Endothelial cell of umbilical vein (primary cell): ENCODE measurements around the gene DAP. TPM values are rescaled to one million over a fixed set of nuclear protein-coding genes. Genes with fewer than 3 reads are reported as not detected.

ENCODE experiments used
- BruUV-seq: library from RNA; stranded (reverse); fragments of 400-500 nt; replicated peaks from 2 replicates; lab custom pipeline; 2021; lab: Mats Ljungman, UMichigan
- CTCF ChIA-PET: fragments of 300-600, 350-600 bp; sonication (Branson Sonifier 250); formaldehyde crosslinking; loops from one replicate; lab custom pipeline; 2021; ENCODE audit warnings: antibody characterized with exemption, inconsistent platforms; lab: Charles Lee
- POLR2A ChIA-PET: fragments of 300-600, 350-600 bp; sonication (Branson Sonifier 250); formaldehyde crosslinking; loops from one replicate; lab custom pipeline; 2021; ENCODE audit warnings: antibody characterized with exemption, inconsistent platforms; lab: Charles Lee
- DNase-seq: peaks from one replicate; pipeline ENCODE4 v3.0.0-alpha.2; 2011; ENCODE audit warnings: low read depth, low spot score
- FAIRE-seq: peaks from 2 replicates; lab custom pipeline; 2011; peaks lifted over from hg19 to GRCh38; lab: Jason Lieb, UNC
- H2AFZ ChIP-seq: 2 replicates; pipeline ENCODE4 v1.6.0; 2012; ENCODE audit warnings: low read depth, low read length, control low read depth, inconsistent platforms
- H3K27ac ChIP-seq: 2 replicates; pipeline ENCODE4 v1.5.1; 2011; ENCODE audit warnings: low read depth, mild to moderate bottlenecking, control low read depth, low read length, moderate library complexity; ENCODE audit not compliant: insufficient read depth
- H3K27me3 ChIP-seq, 2 experiments: 2 replicates each; pipeline versions ENCODE4 v1.6.0 to v1.6.1; 2011; ENCODE audit warnings: low read length in 2 of 2, mixed read lengths in 1 of 2; ENCODE audit not compliant: control insufficient read depth in 2 of 2, insufficient read depth in 2 of 2
- H3K36me3 ChIP-seq, 2 experiments: 2 replicates in 1 of 2; 3 replicates in 1 of 2; pipeline ENCODE4 v1.5.1; 2011; ENCODE audit warnings: low read length in 2 of 2, mild to moderate bottlenecking in 1 of 2, moderate library complexity in 1 of 2; ENCODE audit not compliant: control insufficient read depth in 2 of 2, insufficient read depth in 2 of 2; ENCODE audit errors: extremely low read depth in 1 of 2
- H3K4me1 ChIP-seq: 3 replicates; pipeline ENCODE4 v1.5.1; 2011; ENCODE audit warnings: mild to moderate bottlenecking, low read length; ENCODE audit not compliant: control insufficient read depth, insufficient read depth; ENCODE audit errors: extremely low read depth
- H3K4me2 ChIP-seq: 2 replicates; pipeline ENCODE4 v1.6.1; 2011; ENCODE audit warnings: low read length, control low read depth, mixed read lengths; ENCODE audit not compliant: insufficient read depth
- H3K4me3 ChIP-seq, 3 experiments: fragments of 200-600 bp in 1 of 3; sonication (generic), shearing (Covaris generic) in 1 of 3; replicated peaks in 1 of 3; 2 replicates each; pipeline ENCODE4 v1.5.1; 2011 to 2016; ENCODE audit warnings: control low read depth in 3 of 3, low read length in 3 of 3, mild to moderate bottlenecking in 2 of 3, inconsistent platforms in 1 of 3, low read depth in 1 of 3, moderate library complexity in 1 of 3; ENCODE audit not compliant: insufficient read depth in 1 of 3
- H3K79me2 ChIP-seq: 2 replicates; pipeline ENCODE4 v1.6.0; 2012; ENCODE audit warnings: low read length, inconsistent platforms; ENCODE audit not compliant: control insufficient read depth, insufficient read depth
- H3K9ac ChIP-seq: replicated peaks from 2 replicates; pipeline ENCODE3; 2011; ENCODE audit warnings: low read length, control low read depth; ENCODE audit not compliant: insufficient read depth; ENCODE audit errors: extremely low read depth
- H3K9me1 ChIP-seq: replicated peaks from 3 replicates; pipeline ENCODE4 v1.6.0; 2011; ENCODE audit warnings: mild to moderate bottlenecking, low read length; ENCODE audit not compliant: control insufficient read depth, insufficient read depth; ENCODE audit errors: extremely low read depth
- H3K9me3 ChIP-seq: replicated peaks from 2 replicates; pipeline ENCODE4 v1.5.1; 2012; ENCODE audit warnings: low read length, inconsistent platforms; ENCODE audit not compliant: control insufficient read depth, insufficient read depth
- H4K20me1 ChIP-seq: replicated peaks from 2 replicates; pipeline ENCODE3; 2011; ENCODE audit warnings: mild to moderate bottlenecking, low read length; ENCODE audit not compliant: control insufficient read depth, insufficient read depth; ENCODE audit errors: extremely low read depth
- CTCF ChIP-seq, 2 donors: IDR thresholded peaks; 1 replicate in 1 of 2; 2 replicates in 1 of 2; pipeline ENCODE4 v1.5.1; 2011; ENCODE audit warnings: low read length in 2 of 2, mild to moderate bottlenecking in 2 of 2, moderate library complexity in 2 of 2, control low read depth in 1 of 2, inconsistent platforms in 1 of 2, low read depth in 1 of 2; ENCODE audit not compliant: insufficient read depth in 1 of 2; ENCODE audit errors: extremely low read depth in 1 of 2
- EZH2 ChIP-seq: IDR thresholded peaks from 2 replicates; pipeline ENCODE4 v1.6.1; 2012; ENCODE audit warnings: borderline replicate concordance, low read depth, mild to moderate bottlenecking, moderate library complexity, low read length, inconsistent platforms; ENCODE audit not compliant: severe bottlenecking
- FOS ChIP-seq: IDR thresholded peaks from 2 replicates; pipeline ENCODE4 v1.6.1; 2011; ENCODE audit warnings: mild to moderate bottlenecking, low read length, moderate library complexity, borderline replicate concordance; ENCODE audit not compliant: insufficient read depth
- GATA2 ChIP-seq: IDR thresholded peaks from 2 replicates; pipeline ENCODE4 v1.7.0; 2011; ENCODE audit warnings: low read depth, mild to moderate bottlenecking, moderate library complexity, mixed read lengths, low read length; ENCODE audit not compliant: insufficient read length, insufficient read depth
- JUN ChIP-seq: IDR thresholded peaks from 2 replicates; pipeline ENCODE4 v1.6.1; 2011; ENCODE audit warnings: borderline replicate concordance, low read depth; ENCODE audit not compliant: insufficient read length, insufficient read depth
- MAX ChIP-seq: IDR thresholded peaks from 2 replicates; pipeline ENCODE4 v1.6.1; 2011; ENCODE audit not compliant: insufficient read depth, insufficient read length
- MYC ChIP-seq: IDR thresholded peaks from one replicate; pipeline ENCODE4 v1.6.1; 2011; ENCODE audit warnings: mild to moderate bottlenecking, low read depth, low read length
- POLR2A ChIP-seq: IDR thresholded peaks from 2 replicates; pipeline ENCODE4 v1.6.1; 2012; ENCODE audit warnings: low read depth, mild to moderate bottlenecking, control low read depth, low read length
- POLR2AphosphoS5 ChIP-seq: IDR thresholded peaks from 2 replicates; pipeline ENCODE4 v1.6.1; 2012; ENCODE audit warnings: low read depth, mild to moderate bottlenecking, control low read depth, low read length, moderate library complexity; ENCODE audit not compliant: insufficient read depth
- dilution Hi-C: fragments of 300-500 bp; cut with MboI; formaldehyde crosslinking; loops from one replicate; pipeline ENCODE4 v1.15.0; 2019; ENCODE audit warnings: low sequenced_read_pairs; ENCODE audit not compliant: extremely low pct_ligation_motif_present
- intact Hi-C: fragments of 100-400 bp; cut with micrococcal nuclease; formaldehyde crosslinking; loops from one replicate; pipeline ENCODE4 v1.10.0; 2022
- polyA plus RNA-seq, 4 experiments: library from polyadenylated mRNA; depleted of rRNA in 3 of 4; stranded (reverse) in 3 of 4; unstranded in 1 of 4; fragments of >200 nt; gene quantifications; 2 replicates each; pipeline versions ENCODE4 v1.2.1 to v1.2.3, GENCODE V29; 2011 to 2012; ENCODE audit warnings: missing spikeins in 1 of 4
- total RNA-seq: library from RNA; stranded (reverse); gene quantifications from 2 replicates; pipeline ENCODE4 v1.2.3, GENCODE V29; 2021

Gene DAP
- total and polyA plus RNA-seq, 2 donors (not counting 3 experiments of a cell fraction or from before 2014, with no cell fraction given) = 79.8 to 188 TPM

- intact Hi-C loops (no loop called here), dilution Hi-C loops (no loop called here)
- no peak overlapping the region for H3K4me2 ChIP-seq
- BruUV-seq = no TSS peak
- no peaks in the 10 kb centered on the region for H3K79me2 ChIP-seq
- no peaks in the 10 kb centered on the region for H3K9me1 ChIP-seq
- H3K36me3 ChIP-seq = no peaks in the 10 kb centered on the region
- H3K27ac ChIP-seq = no peak overlapping the region
- no peak for DNase-seq
- no peaks in the 10 kb centered on the region for H4K20me1 ChIP-seq
- ChIA-PET CTCF (no interaction called here), POLR2A (no interaction called here)
- TF ChIP-seq CTCF (IDR thresholded peaks at IDR 0.05; ENCODE audit: extremely low read depth in 1 of 2, insufficient read depth in 1 of 2, low read depth in 1 of 2, low read length in 2 of 2) = no peak
- H3K27me3 ChIP-seq = peaks cover 4 to 7% of the 10 kb centered on the region in 2 experiments
- no peak overlapping the region for H3K9ac ChIP-seq
- no peak for FAIRE-seq
- no peaks in the 10 kb centered on the region for H3K9me3 ChIP-seq
- no peak overlapping the region for H2AFZ ChIP-seq
- H3K4me3 ChIP-seq = no peak overlapping the region
- no peaks in the 10 kb centered on the region for H3K4me1 ChIP-seq
Observed at GRCh38 chr5:10671041-10672008, 89.7 kb downstream of the DAP start.

GRCh38 chr5:10669983-10670382 is 91.1 kb downstream of the DAP start:
- Histone ChIP-seq H3K27me3 (peaks cover 4 to 7% of the 10 kb centered on the region in 2 experiments), H2AFZ (no peak overlapping the region), H3K4me2 (no peak overlapping the region), H3K36me3 (no peaks in the 10 kb centered on the region), H3K27ac (no peak overlapping the region), H3K9me1 (no peaks in the 10 kb centered on the region), H3K9me3 (no peaks in the 10 kb centered on the region), H4K20me1 (no peaks in the 10 kb centered on the region), H3K4me1 (no peaks in the 10 kb centered on the region), H3K4me3 (no peak overlapping the region), H3K79me2 (no peaks in the 10 kb centered on the region), H3K9ac (no peak overlapping the region)
- dilution Hi-C loops (no loop called here), intact Hi-C loops (no loop called here)
- DNase-seq (no peak), FAIRE-seq (no peak)
- ChIA-PET POLR2A (no interaction called here), CTCF (no interaction called here)
- TF ChIP-seq POLR2AphosphoS5 (no peak), JUN (no peak), EZH2 (no peak), FOS (no peak), MAX (no peak), CTCF (IDR thresholded peaks at IDR 0.05; ENCODE audit: extremely low read depth in 1 of 2, insufficient read depth in 1 of 2, low read depth in 1 of 2, low read length in 2 of 2) (no peak), MYC (no peak), GATA2 (no peak), POLR2A (no peak)
- no TSS peak for BruUV-seq
